ENCODE data around the gene ATP8B2.

The ATP8B2 gene

GRCh38 chr1:154386643-154387352, 61.5 kb downstream of the ATP8B2 start:
- DNase-seq (ENCODE audit: low read depth in 2 of 2) = peak; percentile 74 to 82

- DNase-seq (ENCODE audit: low read depth in 2 of 2) = no peak
Observed at GRCh38 chr1:154391086-154391770, 65.9 kb downstream of the ATP8B2 start.

- DNase-seq (ENCODE audit: low read depth in 2 of 2) = no peak
Observed at GRCh38 chr1:154398141-154398540, 72.8 kb downstream of the ATP8B2 start.

- DNase-seq (ENCODE audit: low read depth in 2 of 2) = no peak
Observed at GRCh38 chr1:154398678-154399077, 73.4 kb downstream of the ATP8B2 start.

- DNase-seq (ENCODE audit: low read depth in 2 of 2) = no peak
Observed at GRCh38 chr1:154400381-154400801, 75.1 kb downstream of the ATP8B2 start.

Measured in stimulated activated CD4-positive, alpha-beta T cell treated with anti-CD3 and anti-CD28 coated beads, Interleukin-15, amount 100 ng/mL, for 48 hours (primary cell).